Epithelial cell of proximal tubule (primary cell): Measurements from ENCODE around the gene CLIP4. TPM values are rescaled to one million over a fixed set of nuclear protein-coding genes. Genes with fewer than 3 reads are reported as not detected.

Experiments
- DNase-seq: peaks from one replicate; pipeline ENCODE4 v3.0.0-alpha.2; 2011; ENCODE audit warnings: low read depth
- H3K4me3 ChIP-seq: 2 replicates; pipeline ENCODE4 v1.5.1; 2011; ENCODE audit warnings: low read depth, mild to moderate bottlenecking, low read length
- CTCF ChIP-seq: conservative IDR thresholded peaks from 2 replicates; pipeline ENCODE4 v1.5.1; 2012; ENCODE audit warnings: low read depth, mild to moderate bottlenecking, low read length
- total RNA-seq: library from RNA; depleted of rRNA; stranded (reverse); fragments of >200 nt; gene quantifications from 2 replicates; pipeline ENCODE4 v1.2.3, GENCODE V29; 2015

CLIP4 gene
- total RNA-seq, 1 donor from 2014 or later, result 22.8 TPM

DNA sequence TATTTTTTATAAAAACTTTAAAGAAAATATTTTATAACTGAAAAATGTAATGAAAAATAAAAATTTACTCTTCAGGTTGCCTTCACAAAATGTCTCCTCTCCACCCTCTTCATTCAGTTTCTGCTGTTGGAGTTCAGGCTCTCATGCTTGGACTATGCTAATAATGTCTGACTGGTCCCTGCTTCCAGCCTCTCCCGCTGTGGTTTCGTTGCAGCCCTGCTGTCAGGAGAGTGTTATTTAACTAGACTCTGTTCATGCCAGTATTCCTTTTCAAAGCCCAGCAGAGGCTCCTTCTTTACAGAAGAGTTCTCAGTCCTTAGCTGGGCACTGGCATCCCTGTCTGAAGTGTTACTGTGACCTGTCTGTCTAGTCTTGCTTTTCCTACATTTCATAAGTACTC is 40.4 kb downstream of the CLIP4 start:
- no peak for TF ChIP-seq CTCF
- H3K4me3 ChIP-seq, result no peak overlapping the region
- no peak for DNase-seq

GRCh38 chr2:29157131-29157530 is 41.9 kb downstream of the CLIP4 start:
- no peak for TF ChIP-seq CTCF
- no peak overlapping the region for H3K4me3 ChIP-seq
- DNase-seq, result no peak

- no peak for TF ChIP-seq CTCF
- no peak overlapping the region for H3K4me3 ChIP-seq
- DNase-seq, result no peak
Observed at GRCh38 chr2:29159125-29159524, 43.9 kb downstream of the CLIP4 start.

- DNase-seq, result no peak
- H3K4me3 ChIP-seq, result no peak overlapping the region
- no peak for TF ChIP-seq CTCF
Observed at GRCh38 chr2:29160184-29160583, 45.0 kb downstream of the CLIP4 start.

- H3K4me3 ChIP-seq, result no peak overlapping the region
- no peak for DNase-seq
- no peak for TF ChIP-seq CTCF
Observed at GRCh38 chr2:29162204-29162928, 47.2 kb downstream of the CLIP4 start.

GRCh38 chr2:29164091-29164846 is 49.1 kb downstream of the CLIP4 start:
- no peak for TF ChIP-seq CTCF
- DNase-seq, result no peak
- no peak overlapping the region for H3K4me3 ChIP-seq
